GM19328 (cell line): ENCODE measurements around the gene GNG13.
"Not testable (repeated sequence)": the region's sequence is repeated elsewhere in the genome, so short reads cannot be mapped to it uniquely, and the experiment has no call there.

Experiments used
- ATAC-seq: cut with Tn5 transposase; IDR thresholded peaks from one replicate; pipeline ENCODE4 v1.9.1; 2021; ENCODE audit warnings: mild to moderate bottlenecking, moderate library complexity; ENCODE audit not compliant: unreplicated experiment

Gene GNG13

GRCh38 chr16:764848-765487 is 35.6 kb downstream of the GNG13 start:
- no peak for ATAC-seq

- ATAC-seq, result no peak
Observed at GRCh38 chr16:764184-764750, 36.3 kb downstream of the GNG13 start.

- no peak for ATAC-seq
Observed at GRCh38 chr16:763369-764183, 37.0 kb downstream of the GNG13 start.

GRCh38 chr16:762595-763268 is 37.8 kb downstream of the GNG13 start:
- no peak for ATAC-seq

GRCh38 chr16:761625-762513 is 38.7 kb downstream of the GNG13 start:
- no peak for ATAC-seq

GRCh38 chr16:760545-761343 is 39.8 kb downstream of the GNG13 start, which contains the start of gene MSLN:
MSLN (plus strand) TSS chr16:760734; CDS start chr16:762681, 1,947 bp downstream.
- no peak for ATAC-seq

- ATAC-seq, result no peak
Observed at GRCh38 chr16:760065-760464, 40.5 kb downstream of the GNG13 start.

GRCh38 chr16:759110-759910 is 41.2 kb downstream of the GNG13 start:
- no peak for ATAC-seq

GRCh38 chr16:756428-756827 is 44.1 kb downstream of the GNG13 start:
- no peak for ATAC-seq

- no peak for ATAC-seq
Observed at GRCh38 chr16:754656-755055, 45.9 kb downstream of the GNG13 start.

GRCh38 chr16:754121-754607 is 46.4 kb downstream of the GNG13 start:
- not testable (repeated sequence) for ATAC-seq

- ATAC-seq, result no peak
Observed at GRCh38 chr16:752007-752312, 48.6 kb downstream of the GNG13 start.

- ATAC-seq, result no peak
Observed at GRCh38 chr16:751152-752006, 49.2 kb downstream of the GNG13 start.

- no peak for ATAC-seq
Observed at GRCh38 chr16:750485-750884, 50.0 kb downstream of the GNG13 start.

- ATAC-seq, result no peak
Observed at GRCh38 chr16:749010-749409, 51.5 kb downstream of the GNG13 start.
